Measurements from ENCODE around the gene PPTC7. TPM values are rescaled to one million over a fixed set of nuclear protein-coding genes. Genes with fewer than 3 reads are reported as not detected.
A peak's percentile ranks its signal among the peaks of the same experiment; 100 is the strongest.

PPTC7 gene
- total and polyA plus RNA-seq, 2 of the 13 experiments (the other 11 are each of a cell fraction or from before 2014, with no cell fraction given), result 4.8 to 12.3 TPM

- TF ChIP-seq RBM22 (optimal IDR thresholded peaks at IDR 0.05; ENCODE audit: low read length) (peak; percentile 35), PREB (CRISPR knock-in tag; IDR thresholded peaks at IDR 0.05) (no peak), MNT (IDR thresholded peaks at IDR 0.05) (0 out of 2 replicates have a peak, but pooled peaks have one; percentile 27)
- Histone ChIP-seq H4K20me1 (ENCODE audit: insufficient read depth, low read length) (no peaks in the 10 kb centered on the region), H3K4me3 (replicated peaks in 1 of 3; ENCODE audit: insufficient read depth in 1 of 3, low read depth in 2 of 3, low read length in 3 of 3) (no peak overlapping the region), H3K4me1 (ENCODE audit: insufficient read depth, low read length) (no peaks in the 10 kb centered on the region), H3K27me3 (ENCODE audit: control insufficient read depth in 1 of 2, insufficient read depth in 2 of 2, low read length in 2 of 2) (no peaks in the 10 kb centered on the region), H3K27ac (ENCODE audit: extremely low read length, insufficient read depth, low read length) (no peak overlapping the region), H3K9ac (ENCODE audit: insufficient read depth, low read depth, low read length) (no peak overlapping the region), H3K36me3 (replicated peaks in 1 of 2; ENCODE audit: control insufficient read depth in 1 of 2, insufficient read depth in 2 of 2, low read length in 2 of 2) (peaks cover 6 to 62% of the 10 kb centered on the region in 2 experiments), H3K9me3 (ENCODE audit: low read length) (no peaks in the 10 kb centered on the region), H3K4me2 (ENCODE audit: low read depth, low read length) (no peak overlapping the region), H3K79me2 (ENCODE audit: insufficient read depth, low read length) (no peaks in the 10 kb centered on the region), H2AFZ (ENCODE audit: low read length) (no peak overlapping the region)
- WGBS (ENCODE audit: low lambda C conversion rate), result 96% methylated on average over 7 of the region's 7 CpGs
- CTCF ChIA-PET (ENCODE audit: low intra/inter-chr PET ratio, low total read pairs), result no interaction called here
- FAIRE-seq, result no peak
- in situ Hi-C loops (cut with HindIII; ENCODE audit: extremely low pct_ligation_motif_present, low pct_unique_long_range_greater_than_20kb) (no loop called here), intact Hi-C loops (cut with micrococcal nuclease; ENCODE audit: unreplicated experiment) (no loop called here)
- BruUV-seq (replicated peaks), result no TSS peak
- no peak for DNase-seq (ENCODE audit: low spot score)
- no peak for ATAC-seq
- POLR2A ChIA-PET, result no interaction called here
Measured at GRCh38 chr12:110543252-110543959, 39.7 kb downstream of the PPTC7 start.

- CTCF ChIA-PET (ENCODE audit: low intra/inter-chr PET ratio, low total read pairs), result no interaction called here
- no peak for ATAC-seq
- in situ Hi-C loops (cut with HindIII; ENCODE audit: extremely low pct_ligation_motif_present, low pct_unique_long_range_greater_than_20kb) (no loop called here), intact Hi-C loops (cut with micrococcal nuclease; ENCODE audit: unreplicated experiment) (no loop called here)
- BruUV-seq (replicated peaks), result no TSS peak
- no peak for DNase-seq (ENCODE audit: low spot score)
- H4K20me1 ChIP-seq (ENCODE audit: insufficient read depth, low read length), result no peaks in the 10 kb centered on the region
- H3K4me1 ChIP-seq (ENCODE audit: insufficient read depth, low read length), result no peaks in the 10 kb centered on the region
- H3K27me3 ChIP-seq (ENCODE audit: control insufficient read depth in 1 of 2, insufficient read depth in 2 of 2, low read length in 2 of 2), result no peaks in the 10 kb centered on the region
- H2AFZ ChIP-seq (ENCODE audit: low read length), result no peak overlapping the region
- no peak overlapping the region for H3K9ac ChIP-seq (ENCODE audit: insufficient read depth, low read depth, low read length)
- WGBS (ENCODE audit: low lambda C conversion rate), result 96% methylated on average over 8 of the region's 8 CpGs
- H3K4me2 ChIP-seq (ENCODE audit: low read depth, low read length), result no peak overlapping the region
- POLR2A ChIA-PET, result no interaction called here
- no peaks in the 10 kb centered on the region for H3K9me3 ChIP-seq (ENCODE audit: low read length)
- H3K36me3 ChIP-seq (replicated peaks in 1 of 2; ENCODE audit: control insufficient read depth in 1 of 2, insufficient read depth in 2 of 2, low read length in 2 of 2), result peaks cover 15 to 70% of the 10 kb centered on the region in 2 experiments
- no peaks in the 10 kb centered on the region for H3K79me2 ChIP-seq (ENCODE audit: insufficient read depth, low read length)
- no peak overlapping the region for H3K27ac ChIP-seq (ENCODE audit: extremely low read length, insufficient read depth, low read length)
- H3K4me3 ChIP-seq (replicated peaks in 1 of 3; ENCODE audit: insufficient read depth in 1 of 3, low read depth in 2 of 3, low read length in 3 of 3), result no peak overlapping the region
- FAIRE-seq, result no peak
- TF ChIP-seq CENPX (CRISPR knock-in tag; IDR thresholded peaks at IDR 0.05) (no peak), ZNF121 (CRISPR knock-in tag; IDR thresholded peaks at IDR 0.05) (no peak), SPEN (CRISPR knock-in tag; IDR thresholded peaks at IDR 0.05; ENCODE audit: low read depth) (no peak), LRRFIP1 (CRISPR knock-in tag; conservative IDR thresholded peaks at IDR 0.05) (no peak), ZNF703 (CRISPR knock-in tag; IDR thresholded peaks at IDR 0.05; ENCODE audit: borderline replicate concordance) (no peak), ZNF670 (CRISPR knock-in tag; IDR thresholded peaks at IDR 0.05; ENCODE audit: borderline replicate concordance) (no peak), ZNF138 (CRISPR knock-in tag; IDR thresholded peaks at IDR 0.05; ENCODE audit: low read depth) (no peak), ZNF431 (CRISPR knock-in tag; IDR thresholded peaks at IDR 0.05; ENCODE audit: borderline replicate concordance, low read depth) (no peak), THAP7 (CRISPR knock-in tag; IDR thresholded peaks at IDR 0.05) (no peak)
Measured at GRCh38 chr12:110540048-110540447, 43.1 kb downstream of the PPTC7 start.
